Sigmoid colon (tissue), 4 donors: ENCODE results near the gene PERCC1.

Experiments used
- CTCF ChIP-seq, 4 experiments: fragments of 450-650 bp in 3 of 4; fragments of 200-600 bp in 1 of 4; IDR thresholded peaks; one replicate each; pipeline ENCODE4 v1.5.1; 2016 to 2019; ENCODE audit warnings: antibody characterized with exemption in 4 of 4, mild to moderate bottlenecking in 3 of 4, moderate library complexity in 2 of 4
- EP300 ChIP-seq, 4 donors: sonication (generic); formaldehyde crosslinking; IDR thresholded peaks; one replicate each; pipeline ENCODE4 v1.6.1; 2017; ENCODE audit warnings: antibody characterized with exemption in 4 of 4

GRCh38 chr16:1387331-1387730 lies 43.5 kb upstream of the PERCC1 start:
- TF ChIP-seq CTCF (IDR thresholded peaks at IDR 0.05), result no peak
- no peak for TF ChIP-seq EP300 (IDR thresholded peaks at IDR 0.05)
